PC-3 (cell line): ENCODE results near the gene PLCL2. TPM values are rescaled to one million over a fixed set of nuclear protein-coding genes. Genes with fewer than 3 reads are reported as not detected.

ENCODE experiments used
- ATAC-seq: fragments of 200-7000 bp; cut with Tn5 transposase; 2 replicates; pipeline ENCODE4 v1.9.1; 2020; ENCODE audit warnings: mild to moderate bottlenecking, moderate library complexity
- BruUV-seq: library from RNA; stranded (reverse); fragments of 400-500 nt; replicated peaks from 2 replicates; lab custom pipeline; 2021; lab: Mats Ljungman, UMichigan
- CTCF ChIA-PET: fragments of 300-600 bp; sonication (Branson Sonifier 250); formaldehyde crosslinking; loops from one replicate; lab custom pipeline; 2022; ENCODE audit warnings: antibody characterized with exemption; lab: Charles Lee
- POLR2A ChIA-PET: fragments of 300-600 bp; sonication (Branson Sonifier 250); formaldehyde crosslinking; loops from one replicate; lab custom pipeline; 2022; ENCODE audit warnings: antibody characterized with exemption; ENCODE audit not compliant: unreplicated experiment; lab: Charles Lee
- DNase-seq: peaks from one replicate; pipeline ENCODE4 v3.0.0-alpha.2; 2015
- H2AFZ ChIP-seq: fragments of 300-600 bp; sonication (generic); 2 replicates; pipeline ENCODE4 v1.6.0; 2016; ENCODE audit warnings: antibody characterized with exemption, low read length
- H3F3A ChIP-seq: fragments of 300-600 bp; sonication (generic); one replicate; pipeline ENCODE4 v1.6.0; 2017; ENCODE audit warnings: antibody characterized with exemption, low read length, control low read depth, mild to moderate bottlenecking; ENCODE audit not compliant: unreplicated experiment
- H3K27ac ChIP-seq: fragments of 300-600 bp; sonication (generic); 2 replicates; pipeline ENCODE4 v1.5.1; 2016; ENCODE audit warnings: mild to moderate bottlenecking, low read length
- H3K27me3 ChIP-seq: fragments of 300-600 bp; sonication (generic); 2 replicates; pipeline ENCODE4 v1.6.1; 2016; ENCODE audit warnings: low read length, mixed read lengths
- H3K36me3 ChIP-seq: fragments of 300-600 bp; sonication (generic); 2 replicates; pipeline ENCODE4 v1.6.1; 2016; ENCODE audit warnings: low read depth, mixed run types, low read length, mixed read lengths
- H3K4me1 ChIP-seq: fragments of 300-600 bp; sonication (generic); 2 replicates; pipeline ENCODE4 v1.5.1; 2016; ENCODE audit warnings: low read length; ENCODE audit not compliant: insufficient read depth
- H3K4me2 ChIP-seq: fragments of 300-600 bp; sonication (generic); 2 replicates; pipeline ENCODE4 v1.6.0; 2016; ENCODE audit warnings: low read length
- H3K4me3 ChIP-seq: fragments of 300-600 bp; sonication (generic); 2 replicates; pipeline ENCODE4 v1.5.1; 2016; ENCODE audit warnings: mild to moderate bottlenecking, low read length, mixed read lengths
- H3K79me2 ChIP-seq: fragments of 300-600 bp; sonication (generic); 2 replicates; pipeline ENCODE4 v1.6.1; 2017; ENCODE audit warnings: low read length, mixed read lengths
- H3K9ac ChIP-seq: fragments of 300-600 bp; sonication (generic); 2 replicates; pipeline ENCODE4 v1.6.0; 2016; ENCODE audit warnings: mild to moderate bottlenecking, low read length
- H3K9me2 ChIP-seq: fragments of 300-600 bp; sonication (generic); replicated peaks from 2 replicates; pipeline ENCODE4 v1.6.1; 2016; ENCODE audit warnings: mixed run types, low read length, mixed read lengths
- H3K9me3 ChIP-seq: fragments of 300-600 bp; sonication (generic); 2 replicates; pipeline ENCODE4 v1.6.1; 2016; ENCODE audit warnings: low read length, mixed read lengths
- H4K20me1 ChIP-seq: fragments of 300-600 bp; sonication (generic); 2 replicates; pipeline ENCODE4 v1.6.1; 2016; ENCODE audit warnings: low read length, mixed read lengths
- CTCF ChIP-seq: fragments of 300-600 bp; sonication (generic); conservative IDR thresholded peaks from 2 replicates; pipeline ENCODE4 v1.5.1; 2017; ENCODE audit warnings: antibody characterized with exemption, low read depth, mild to moderate bottlenecking, low read length
- EZH2 ChIP-seq: fragments of 300-600 bp; sonication (generic); IDR thresholded peaks from one replicate; pipeline ENCODE4 v1.6.1; 2017; ENCODE audit warnings: antibody characterized with exemption, mild to moderate bottlenecking, low read length; ENCODE audit not compliant: unreplicated experiment
- EZH2phosphoT487 ChIP-seq: fragments of 300-600 bp; sonication (generic); IDR thresholded peaks from 2 replicates; pipeline ENCODE4 v1.6.1; 2018; ENCODE audit warnings: mild to moderate bottlenecking, antibody characterized with exemption, low read length, borderline replicate concordance
- intact Hi-C: fragments of 100-400 bp; cut with micrococcal nuclease; formaldehyde crosslinking; loops from 2 replicates; pipeline ENCODE4 v1.9.0; 2023
- total RNA-seq: library from RNA; depleted of rRNA; stranded (reverse); fragments of >200 nt; gene quantifications from 2 replicates; pipeline ENCODE4 v1.2.3, GENCODE V29; 2014

Gene PLCL2
- total RNA-seq, 1 experiment from 2014 or later, result 9.8 TPM

GRCh38 chr3:16837602-16838001 lies 47.2 kb upstream of the PLCL2 start:
- ChIA-PET CTCF (interaction anchor here (0.7 kb wide), 1 partner anchor 411 kb away, joined by 10 read pairs; no protein-coding TSS in a partner anchor), POLR2A (no interaction called here)
- Histone ChIP-seq H3K27ac (no peak overlapping the region), H3K27me3 (no peaks in the 10 kb centered on the region), H3K9me3 (no peaks in the 10 kb centered on the region), H3K4me2 (no peak overlapping the region), H3F3A (no peaks in the 10 kb centered on the region), H3K9me2 (no peaks in the 10 kb centered on the region), H3K4me3 (no peak overlapping the region), H2AFZ (no peak overlapping the region), H4K20me1 (no peaks in the 10 kb centered on the region), H3K36me3 (no peaks in the 10 kb centered on the region), H3K79me2 (no peaks in the 10 kb centered on the region), H3K4me1 (peaks cover 15% of the 10 kb centered on the region), H3K9ac (no peak overlapping the region)
- ATAC-seq (no peak), DNase-seq (no peak)
- BruUV-seq, result no TSS peak
- no peak for TF ChIP-seq CTCF
- TF ChIP-seq EZH2, result no peak
- no peak for TF ChIP-seq EZH2phosphoT487
- intact Hi-C loops, result no loop called here

- no peak for DNase-seq
- Histone ChIP-seq H3K9me3 (no peaks in the 10 kb centered on the region), H4K20me1 (no peaks in the 10 kb centered on the region), H3K9me2 (no peaks in the 10 kb centered on the region), H3K36me3 (no peaks in the 10 kb centered on the region), H3K4me2 (no peak overlapping the region), H2AFZ (no peak overlapping the region), H3F3A (no peaks in the 10 kb centered on the region), H3K9ac (no peak overlapping the region), H3K4me3 (no peak overlapping the region), H3K27ac (no peak overlapping the region), H3K79me2 (no peaks in the 10 kb centered on the region), H3K27me3 (no peaks in the 10 kb centered on the region), H3K4me1 (peaks cover 20% of the 10 kb centered on the region)
- BruUV-seq, result no TSS peak
- no peak for TF ChIP-seq EZH2
- no peak for TF ChIP-seq CTCF
- TF ChIP-seq EZH2phosphoT487, result no peak
- CTCF ChIA-PET, result no interaction called here
- no peak for ATAC-seq
- POLR2A ChIA-PET, result no interaction called here
- intact Hi-C loops, result no loop called here
These were observed 46.2 kb upstream of the PLCL2 start for GRCh38 chr3:16838561-16838960.

GRCh38 chr3:16839271-16840100 lies 45.3 kb upstream of the PLCL2 start:
- ChIA-PET CTCF (no interaction called here), POLR2A (no interaction called here)
- H3K27me3 ChIP-seq, result no peaks in the 10 kb centered on the region
- no peaks in the 10 kb centered on the region for H3K9me2 ChIP-seq
- no peak overlapping the region for H2AFZ ChIP-seq
- no peak overlapping the region for H3K4me3 ChIP-seq
- intact Hi-C loops, result no loop called here
- H3K27ac ChIP-seq, result no peak overlapping the region
- H3K9me3 ChIP-seq, result no peaks in the 10 kb centered on the region
- no peaks in the 10 kb centered on the region for H3K79me2 ChIP-seq
- peaks cover 20% of the 10 kb centered on the region for H3K4me1 ChIP-seq
- peak; percentile 37 for ATAC-seq
- no peaks in the 10 kb centered on the region for H3K36me3 ChIP-seq
- TF ChIP-seq CTCF, result no peak
- no peak for TF ChIP-seq EZH2
- no peak for TF ChIP-seq EZH2phosphoT487
- DNase-seq, result no peak
- H4K20me1 ChIP-seq, result no peaks in the 10 kb centered on the region
- no peak overlapping the region for H3K4me2 ChIP-seq
- no TSS peak for BruUV-seq
- no peaks in the 10 kb centered on the region for H3F3A ChIP-seq
- no peak overlapping the region for H3K9ac ChIP-seq
